ENCODE data around the gene RNF8. TPM values are rescaled to one million over a fixed set of nuclear protein-coding genes. Genes with fewer than 3 reads are reported as not detected.

Gene RNF8
- total and polyA plus RNA-seq, 2 of the 4 experiments (the other 2 are of a cell fraction) = 16.5 to 17.9 TPM

- in situ Hi-C loops (cut with MboI; ENCODE audit: low sequenced_read_pairs) (no loop called here), intact Hi-C loops (cut with micrococcal nuclease) (loop anchor here (5.0 kb wide), 2 partner anchors 200 to 325 kb away; no protein-coding TSS in a partner anchor), dilution Hi-C loops (cut with HindIII; ENCODE audit: low sequenced_read_pairs, unreplicated experiment) (no loop called here)
- WGBS, 2 experiments (ENCODE audit: extremely low coverage in 2 of 2, insufficient read length in 1 of 2) = no CpG with 5 or more reads among the region's 3 CpGs
- Histone ChIP-seq H2AK5ac (ENCODE audit: low read depth, low read length) (no peak overlapping the region), H3K36me3 (ENCODE audit: control insufficient read depth, insufficient read depth, low read length) (peaks cover 25% of the 10 kb centered on the region), H4K8ac (ENCODE audit: low read depth in 2 of 2, low read length in 2 of 2) (no peak overlapping the region), H3K23ac (ENCODE audit: low read depth, low read length) (no peak overlapping the region), H4K91ac (ENCODE audit: insufficient read depth, low read depth, low read length) (no peak overlapping the region), H3K9ac (ENCODE audit: low read depth, low read length) (no peak overlapping the region), H2BK20ac (ENCODE audit: low read depth, low read length) (no peak overlapping the region), H3K9me1 (ENCODE audit: insufficient read depth, low read length) (peaks cover 19% of the 10 kb centered on the region), H3K4ac (ENCODE audit: low read depth, low read length) (no peak overlapping the region), H3K56ac (ENCODE audit: extremely low read depth, insufficient read depth, low read length) (no peak overlapping the region), H3K79me1 (ENCODE audit: low read depth in 1 of 2, low read length in 2 of 2) (peaks cover 46 to 66% of the 10 kb centered on the region in 2 experiments), H3K4me2 (ENCODE audit: low read depth, low read length) (no peak overlapping the region), H3K4me3 (ENCODE audit: insufficient read depth, low read depth, low read length) (no peak overlapping the region), H2AFZ (replicated peaks; ENCODE audit: low read length, poor library complexity) (no peak overlapping the region), H3K9me3 (ENCODE audit: control insufficient read depth, insufficient read depth, low read length) (no peaks in the 10 kb centered on the region), H2AK9ac (replicated peaks; ENCODE audit: low read depth, low read length, poor library complexity) (no peak overlapping the region), H4K20me1 (ENCODE audit: insufficient read depth, low read length) (peaks cover 19% of the 10 kb centered on the region; the same call in 1 of the 2 replicates), H2BK120ac (ENCODE audit: low read depth, low read length) (no peak overlapping the region), H2BK5ac (ENCODE audit: low read depth, low read length, poor library complexity, severe bottlenecking) (no peak overlapping the region), H3K14ac (replicated peaks; ENCODE audit: low read depth, low read length) (no peak overlapping the region), H2BK15ac (ENCODE audit: low read depth, low read length) (no peak overlapping the region), H4K5ac (ENCODE audit: low read depth, low read length) (no peak overlapping the region), H3K27me3 (ENCODE audit: control insufficient read depth, insufficient read depth, low read length) (no peaks in the 10 kb centered on the region), H3K27ac (ENCODE audit: insufficient read depth, low read length) (no peak overlapping the region), H3K4me1 (ENCODE audit: control insufficient read depth, insufficient read depth, low read length) (peaks cover 16% of the 10 kb centered on the region), H3K18ac (ENCODE audit: low read depth, low read length) (no peak overlapping the region)
- BruUV-seq (replicated peaks) = no TSS peak
- POLR2A ChIA-PET (ENCODE audit: unreplicated experiment) = no interaction called here
- CTCF ChIA-PET = interaction anchor here (0.9 kb wide), 1 partner anchor 41 kb away, joined by 3 read pairs; no protein-coding TSS in a partner anchor
- DNase-seq (no peak), ATAC-seq (ENCODE audit: low read depth) (no peak)
- TF ChIP-seq CEBPB (IDR thresholded peaks at IDR 0.05; ENCODE audit: low read depth, low read length) (peak; percentile 56), USF2 (IDR thresholded peaks at IDR 0.05; ENCODE audit: low read depth, low read length) (no peak)
Measured at GRCh38 chr6:37366910-37367309, 13.1 kb downstream of the RNF8 start.

All from IMR-90 (cell line).